SU-DHL-6 (cell line): Measurements from ENCODE around the gene NUSAP1.

ENCODE experiments used
- CTCF ChIP-seq: fragments of 200-600 bp; sonication (generic); IDR thresholded peaks from one replicate; pipeline ENCODE4 v1.5.1; 2017; ENCODE audit warnings: antibody characterized with exemption, mild to moderate bottlenecking, low read length, moderate library complexity; ENCODE audit not compliant: insufficient read depth, poor library complexity, severe bottlenecking
- EZH2phosphoT487 ChIP-seq: fragments of 200-600 bp; sonication (generic), shearing (Covaris generic); conservative IDR thresholded peaks from 2 replicates; pipeline ENCODE4 v1.6.1; 2018; ENCODE audit warnings: mild to moderate bottlenecking, antibody characterized with exemption, low read length, moderate library complexity, mixed read lengths

GRCh38 chr15:41309226-41309905 lies 23.3 kb upstream of the NUSAP1 start:
- TF ChIP-seq CTCF (no peak), EZH2phosphoT487 (no peak)
